Body of pancreas (tissue), 4 donors: ENCODE measurements around the gene ANKRD31. TPM values are rescaled to one million over a fixed set of nuclear protein-coding genes. Genes with fewer than 3 reads are reported as not detected.

Experiments used
- ATAC-seq: fragments of 150-250 bp; one replicate; pipeline ENCODE4 v1.9.1; 2016
- DNase-seq, 4 donors: peaks; one replicate each; pipeline ENCODE4 v3.0.0-alpha.2; 2019
- H3K27ac ChIP-seq, 4 donors: fragments of 200-600 bp; sonication (generic); 1 replicate in 3 of 4; 2 replicates in 1 of 4; pipeline versions ENCODE4 v1.5.1 to v1.6.1; 2016 to 2019; ENCODE audit warnings: mild to moderate bottlenecking in 1 of 4, mixed read lengths in 1 of 4, moderate library complexity in 1 of 4
- H3K27me3 ChIP-seq, 2 donors: fragments of 200-600 bp; sonication (generic); one replicate each; pipeline ENCODE4 v1.6.0; 2016; ENCODE audit warnings: mild to moderate bottlenecking in 1 of 2
- H3K36me3 ChIP-seq, 2 donors: fragments of 200-600 bp; sonication (generic); replicated peaks in 1 of 2; 2 replicates each; pipeline ENCODE4 v1.5.1; 2016; ENCODE audit warnings: low read depth in 2 of 2; ENCODE audit not compliant: insufficient read depth in 1 of 2
- H3K4me1 ChIP-seq: fragments of 200-600 bp; sonication (generic); one replicate; pipeline ENCODE4 v1.6.0; 2016
- H3K4me3 ChIP-seq, 2 donors: fragments of 200-600 bp; sonication (generic); 1 replicate in 1 of 2; 2 replicates in 1 of 2; pipeline ENCODE4 v1.5.1; 2016 to 2019
- H3K9me3 ChIP-seq, 3 donors: fragments of 200-600 bp; sonication (generic); 1 replicate in 2 of 3; 2 replicates in 1 of 3; pipeline ENCODE4 v1.5.1; 2016
- POLR2A ChIP-seq, 3 donors: fragments of 450-650 bp; IDR thresholded peaks; one replicate each; pipeline ENCODE4 v1.6.1; 2016; ENCODE audit warnings: antibody characterized with exemption in 3 of 3, mild to moderate bottlenecking in 2 of 3
- WGBS, 2 donors: methylation state at CpG; one replicate each; pipeline ENCODE4 v1.1.5; 2017; 5-methylcytosine and 5-hydroxymethylcytosine counted together
- intact Hi-C: fragments of 100-400 bp; cut with DNase I; formaldehyde crosslinking; loops from one replicate; pipeline ENCODE4 v1.15.1; 2023
- small RNA-seq: library from RNA; depleted of rRNA; stranded (forward); fragments of <200 nt; gene quantifications from one replicate; pipeline ENCODE3, GENCODE V24; 2016
- total RNA-seq, 2 donors: library from RNA; depleted of rRNA; stranded (reverse); fragments of >200 nt; gene quantifications; one replicate each; pipeline ENCODE4 v1.1.0, GENCODE V29; 2016
- TF ChIP-seq, protein P1 (sequence below), 7 experiments: fragments of 450-650 bp in 4 of 7; fragments of 200-600 bp in 3 of 7; sonication (generic) in 3 of 7; IDR thresholded peaks; one replicate each; pipeline ENCODE4 v1.5.1; 2016 to 2019; ENCODE audit warnings: antibody characterized with exemption in 7 of 7

The ANKRD31 gene
- total RNA-seq, 2 donors from 2014 or later = 0.33 to 0.78 TPM

DNA sequence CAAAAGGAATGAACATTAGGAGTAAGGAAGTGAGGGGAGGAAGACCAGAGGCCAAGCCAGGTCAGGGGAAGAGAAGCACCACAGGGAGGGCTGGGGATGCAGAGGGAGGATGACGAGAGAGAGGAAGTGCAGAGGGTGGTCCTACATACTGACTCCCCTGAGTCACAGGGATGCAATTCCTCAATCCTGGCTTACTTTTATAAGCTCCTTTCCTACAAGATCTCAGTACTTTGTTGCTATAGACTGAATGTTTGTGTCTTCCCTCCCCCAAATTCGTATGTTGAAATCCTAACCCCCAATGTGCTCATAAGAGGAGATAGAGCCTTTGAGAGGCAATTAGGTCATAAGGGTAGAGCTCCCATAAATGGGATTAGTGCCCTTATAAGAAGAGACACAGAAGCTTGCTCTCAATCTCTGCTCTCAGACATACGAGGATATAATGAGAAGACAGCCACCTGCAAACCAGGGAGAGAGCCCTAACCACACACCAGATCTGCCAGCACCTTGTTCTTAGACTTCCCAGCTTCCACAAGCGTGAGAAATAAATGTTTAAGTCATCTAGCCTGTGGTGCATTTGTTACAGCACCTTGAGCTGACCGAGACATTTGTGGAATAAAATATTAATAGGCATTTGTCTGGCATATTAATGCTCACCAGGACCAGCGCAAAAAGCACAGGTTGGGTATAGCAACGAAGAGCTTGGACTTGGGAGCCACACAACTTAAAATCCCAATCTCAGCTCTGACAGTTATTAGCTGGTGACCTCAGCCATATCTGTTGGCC, 217.7 kb downstream of the ANKRD31 start:
- ATAC-seq = no peak
- intact Hi-C loops = no loop called here
- 72 to 78% methylated on average over 7 of the region's 7 CpGs for WGBS, 2 donors
- no peaks in the 10 kb centered on the region for H3K36me3 ChIP-seq
- H3K4me3 ChIP-seq = no peak overlapping the region
- H3K27me3 ChIP-seq = no peaks in the 10 kb centered on the region
- H3K9me3 ChIP-seq = no peaks in the 10 kb centered on the region
- H3K27ac ChIP-seq = no peak overlapping the region
- peaks cover 32% of the 10 kb centered on the region for H3K4me1 ChIP-seq
- DNase-seq = peak in 1 of 4 donors; percentile 36
- no peak for TF ChIP-seq POLR2A (IDR thresholded peaks at IDR 0.05)
- TF ChIP-seq, protein P1, sequence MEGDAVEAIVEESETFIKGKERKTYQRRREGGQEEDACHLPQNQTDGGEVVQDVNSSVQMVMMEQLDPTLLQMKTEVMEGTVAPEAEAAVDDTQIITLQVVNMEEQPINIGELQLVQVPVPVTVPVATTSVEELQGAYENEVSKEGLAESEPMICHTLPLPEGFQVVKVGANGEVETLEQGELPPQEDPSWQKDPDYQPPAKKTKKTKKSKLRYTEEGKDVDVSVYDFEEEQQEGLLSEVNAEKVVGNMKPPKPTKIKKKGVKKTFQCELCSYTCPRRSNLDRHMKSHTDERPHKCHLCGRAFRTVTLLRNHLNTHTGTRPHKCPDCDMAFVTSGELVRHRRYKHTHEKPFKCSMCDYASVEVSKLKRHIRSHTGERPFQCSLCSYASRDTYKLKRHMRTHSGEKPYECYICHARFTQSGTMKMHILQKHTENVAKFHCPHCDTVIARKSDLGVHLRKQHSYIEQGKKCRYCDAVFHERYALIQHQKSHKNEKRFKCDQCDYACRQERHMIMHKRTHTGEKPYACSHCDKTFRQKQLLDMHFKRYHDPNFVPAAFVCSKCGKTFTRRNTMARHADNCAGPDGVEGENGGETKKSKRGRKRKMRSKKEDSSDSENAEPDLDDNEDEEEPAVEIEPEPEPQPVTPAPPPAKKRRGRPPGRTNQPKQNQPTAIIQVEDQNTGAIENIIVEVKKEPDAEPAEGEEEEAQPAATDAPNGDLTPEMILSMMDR (IDR thresholded peaks at IDR 0.05) = no peak

Small RNAs within 50 kb of the gene (small RNA-seq; reads per million reads assigned to genes)
- gene SUMO2P5 = not detected

Other genes with a start within 250 kb of the ANKRD31 start
- gene GCNT4, start 184.3 kb downstream of the ANKRD31 start, total RNA-seq = 1 to 10 TPM; 3.3 to 4.2 TPM
- 1 to 10 TPM; 5.9 to 8.3 TPM for gene HMGCR, start 100.3 kb upstream of the ANKRD31 start, total RNA-seq